Measurements from ENCODE around the gene PNMA1. TPM values are rescaled to one million over a fixed set of nuclear protein-coding genes. Genes with fewer than 3 reads are reported as not detected.

Gene PNMA1
- total and polyA plus RNA-seq, 2 donors (not counting 1 experiment from before 2014, with no cell fraction given) = 9.5 to 31.6 TPM

- no peaks in the 10 kb centered on the region for H3K27me3 ChIP-seq (replicated peaks in 1 of 4; ENCODE audit: control extremely low read depth in 1 of 4, control insufficient read depth in 3 of 4, insufficient read depth in 4 of 4, low read length in 3 of 4)
- H4K20me1 ChIP-seq (ENCODE audit: control insufficient read depth, insufficient read depth, low read length, poor library complexity, severe bottlenecking) = peaks cover 21% of the 10 kb centered on the region
- no peak overlapping the region for H3K9ac ChIP-seq (ENCODE audit: low read length)
- H3K4me3 ChIP-seq (ENCODE audit: control extremely low read depth in 1 of 5, extremely low read depth in 1 of 5, insufficient read depth in 1 of 5, low read depth in 2 of 5, low read length in 4 of 5) = no peak overlapping the region
- no peak for TF ChIP-seq CTCF (IDR thresholded peaks at IDR 0.05)
- TF ChIP-seq EZH2 (IDR thresholded peaks at IDR 0.05; ENCODE audit: borderline replicate concordance, insufficient read depth, low read depth, low read length, poor library complexity, severe bottlenecking) = no peak
- WGBS (ENCODE audit: insufficient coverage) = 96% methylated on average over 17 of the region's 20 CpGs
- no peak overlapping the region for H3K27ac ChIP-seq (ENCODE audit: low read length in 2 of 2)
- no peaks in the 10 kb centered on the region for H3K79me2 ChIP-seq (ENCODE audit: control insufficient read depth, insufficient read depth, low read length)
- Mint-ChIP-seq H3K27me3 (no peaks in the 10 kb centered on the region), H3K27ac (no peak overlapping the region), H3K4me1 (peaks cover 11% of the 10 kb centered on the region), H3K4me3 (no peak overlapping the region), H3K9me3 (ENCODE audit: insufficient read depth) (no peaks in the 10 kb centered on the region)
- ChIA-PET CTCF (interaction anchor here (3.7 kb wide), 1 partner anchor 11 kb away, joined by 25 read pairs; no protein-coding TSS in a partner anchor), POLR2A (no interaction called here)
- no peak for ATAC-seq (ENCODE audit: low read depth)
- no peaks in the 10 kb centered on the region for H3K9me3 ChIP-seq (ENCODE audit: control extremely low read depth in 1 of 3, control insufficient read depth in 2 of 3, insufficient read depth in 1 of 3, low read length in 2 of 3)
- H2AFZ ChIP-seq (ENCODE audit: insufficient read depth, low read depth, low read length, poor library complexity, severe bottlenecking) = no peak overlapping the region
- intact Hi-C loops (cut with micrococcal nuclease) = no loop called here
- peaks cover 6 to 11% of the 10 kb centered on the region in 2 donors for H3K4me1 ChIP-seq (ENCODE audit: control insufficient read depth in 2 of 2, insufficient read depth in 2 of 2, low read length in 2 of 2)
- peak; percentile 18 for DNase-seq
- no peak overlapping the region for H3K4me2 ChIP-seq (replicated peaks; ENCODE audit: low read depth, low read length, poor library complexity, severe bottlenecking)
- H3K36me3 ChIP-seq (replicated peaks in 1 of 2; ENCODE audit: control extremely low read depth in 1 of 2, control insufficient read depth in 1 of 2, extremely low read depth in 1 of 2, insufficient read depth in 2 of 2, low read length in 1 of 2) = peaks cover 3 to 61% of the 10 kb centered on the region in 2 experiments
Observed at GRCh38 chr14:73717711-73718417, 3.7 kb upstream of the PNMA1 start.

- Histone ChIP-seq H3K27ac (ENCODE audit: low read length in 2 of 2) (no peak overlapping the region), H3K9me3 (ENCODE audit: control extremely low read depth in 1 of 3, control insufficient read depth in 2 of 3, insufficient read depth in 1 of 3, low read length in 2 of 3) (no peaks in the 10 kb centered on the region), H3K79me2 (ENCODE audit: control insufficient read depth, insufficient read depth, low read length) (peaks cover 5% of the 10 kb centered on the region), H4K20me1 (ENCODE audit: control insufficient read depth, insufficient read depth, low read length, poor library complexity, severe bottlenecking) (peaks cover 21% of the 10 kb centered on the region), H3K27me3 (replicated peaks in 1 of 4; ENCODE audit: control extremely low read depth in 1 of 4, control insufficient read depth in 3 of 4, insufficient read depth in 4 of 4, low read length in 3 of 4) (no peaks in the 10 kb centered on the region), H3K9ac (ENCODE audit: low read length) (no peak overlapping the region), H3K4me1 (ENCODE audit: control insufficient read depth in 2 of 2, insufficient read depth in 2 of 2, low read length in 2 of 2) (peaks cover 12 to 17% of the 10 kb centered on the region in 2 donors), H2AFZ (ENCODE audit: insufficient read depth, low read depth, low read length, poor library complexity, severe bottlenecking) (no peak overlapping the region), H3K4me3 (ENCODE audit: control extremely low read depth in 1 of 5, extremely low read depth in 1 of 5, insufficient read depth in 1 of 5, low read depth in 2 of 5, low read length in 4 of 5) (no peak overlapping the region), H3K4me2 (replicated peaks; ENCODE audit: low read depth, low read length, poor library complexity, severe bottlenecking) (no peak overlapping the region), H3K36me3 (replicated peaks in 1 of 2; ENCODE audit: control extremely low read depth in 1 of 2, control insufficient read depth in 1 of 2, extremely low read depth in 1 of 2, insufficient read depth in 2 of 2, low read length in 1 of 2) (peaks cover 3 to 55% of the 10 kb centered on the region in 2 experiments)
- DNase-seq = peak; percentile 17
- 88% methylated on average over 1 of the region's 3 CpGs for WGBS (ENCODE audit: insufficient coverage)
- CTCF ChIA-PET = interaction anchor here (0.7 to 3.7 kb wide), 2 partner anchors 11 to 130 kb away, joined by 4 to 25 read pairs; no protein-coding TSS in a partner anchor
- Mint-ChIP-seq H3K4me1 (peaks cover 17% of the 10 kb centered on the region), H3K27ac (no peak overlapping the region), H3K27me3 (no peaks in the 10 kb centered on the region), H3K9me3 (ENCODE audit: insufficient read depth) (no peaks in the 10 kb centered on the region), H3K4me3 (no peak overlapping the region)
- intact Hi-C loops (cut with micrococcal nuclease) = no loop called here
- no peak for ATAC-seq (ENCODE audit: low read depth)
- TF ChIP-seq EZH2 (IDR thresholded peaks at IDR 0.05; ENCODE audit: borderline replicate concordance, insufficient read depth, low read depth, low read length, poor library complexity, severe bottlenecking) (no peak), CTCF (IDR thresholded peaks at IDR 0.05) (no peak)
- POLR2A ChIA-PET = interaction anchor here (1.5 kb wide), 1 partner anchor 11 kb away, joined by 11 read pairs; no protein-coding TSS in a partner anchor
Observed at GRCh38 chr14:73717266-73717665, 3.1 kb upstream of the PNMA1 start.
